OCI-LY1 (cell line): ENCODE data around the gene CEACAM20.

Experiments
- EZH2 ChIP-seq: fragments of 200-600 bp; sonication (generic), shearing (Covaris generic); IDR thresholded peaks from 2 replicates; pipeline ENCODE4 v1.8.0; 2017; ENCODE audit warnings: borderline replicate concordance, mixed run types, mild to moderate bottlenecking, antibody characterized with exemption, low read length, moderate library complexity, mixed read lengths
- TF ChIP-seq, protein P1 (sequence below): fragments of 200-600 bp; sonication (generic), shearing (Covaris generic); IDR thresholded peaks from 2 replicates; pipeline ENCODE4 v1.5.1; 2017; ENCODE audit warnings: mild to moderate bottlenecking, antibody characterized with exemption, low read length, moderate library complexity, mixed read lengths

- TF ChIP-seq, protein P1, sequence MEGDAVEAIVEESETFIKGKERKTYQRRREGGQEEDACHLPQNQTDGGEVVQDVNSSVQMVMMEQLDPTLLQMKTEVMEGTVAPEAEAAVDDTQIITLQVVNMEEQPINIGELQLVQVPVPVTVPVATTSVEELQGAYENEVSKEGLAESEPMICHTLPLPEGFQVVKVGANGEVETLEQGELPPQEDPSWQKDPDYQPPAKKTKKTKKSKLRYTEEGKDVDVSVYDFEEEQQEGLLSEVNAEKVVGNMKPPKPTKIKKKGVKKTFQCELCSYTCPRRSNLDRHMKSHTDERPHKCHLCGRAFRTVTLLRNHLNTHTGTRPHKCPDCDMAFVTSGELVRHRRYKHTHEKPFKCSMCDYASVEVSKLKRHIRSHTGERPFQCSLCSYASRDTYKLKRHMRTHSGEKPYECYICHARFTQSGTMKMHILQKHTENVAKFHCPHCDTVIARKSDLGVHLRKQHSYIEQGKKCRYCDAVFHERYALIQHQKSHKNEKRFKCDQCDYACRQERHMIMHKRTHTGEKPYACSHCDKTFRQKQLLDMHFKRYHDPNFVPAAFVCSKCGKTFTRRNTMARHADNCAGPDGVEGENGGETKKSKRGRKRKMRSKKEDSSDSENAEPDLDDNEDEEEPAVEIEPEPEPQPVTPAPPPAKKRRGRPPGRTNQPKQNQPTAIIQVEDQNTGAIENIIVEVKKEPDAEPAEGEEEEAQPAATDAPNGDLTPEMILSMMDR, result no peak
- TF ChIP-seq EZH2, result no peak
Observed at GRCh38 chr19:44573183-44573582, 43.7 kb upstream of the CEACAM20 start.
